BJ (cell line): ENCODE measurements around the gene DNASE1L1. TPM values are rescaled to one million over a fixed set of nuclear protein-coding genes. Genes with fewer than 3 reads are reported as not detected.
A peak's percentile ranks its signal among the peaks of the same experiment; 100 is the strongest.

Experiments
- CTCF ChIA-PET: fragments of 350-600 bp; formaldehyde crosslinking; extraction: SDS; loops from one replicate; lab custom pipeline; 2021; ENCODE audit warnings: antibody characterized with exemption, inconsistent platforms; lab: Yijun Ruan, JAX
- POLR2A ChIA-PET: fragments of 300-600 bp; sonication (Branson Sonifier 250); formaldehyde crosslinking; extraction: SDS; loops from one replicate; lab custom pipeline; 2021; ENCODE audit warnings: antibody characterized with exemption; lab: Charles Lee
- DNase-seq: peaks from one replicate; pipeline ENCODE4 v3.0.0-alpha.2; 2011; ENCODE audit warnings: low read depth
- H3K27me3 ChIP-seq: 2 replicates; pipeline ENCODE4 v1.6.0; 2011; ENCODE audit warnings: low read length; ENCODE audit not compliant: control insufficient read depth, insufficient read depth
- H3K36me3 ChIP-seq: 2 replicates; pipeline ENCODE4 v1.5.1; 2011; ENCODE audit warnings: low read length; ENCODE audit not compliant: control insufficient read depth, insufficient read depth
- H3K4me3 ChIP-seq: 2 replicates; pipeline ENCODE4 v1.5.1; 2011; ENCODE audit warnings: low read depth, mild to moderate bottlenecking, control low read depth, low read length
- polyA minus RNA-seq: library from RNA; depleted of rRNA, polyadenylated mRNA; stranded (reverse); fragments of >200 nt; gene quantifications from 2 replicates; pipeline ENCODE4 v1.2.3, GENCODE V29; 2011; rRNA and poly(A)+ RNA removed
- polyA plus RNA-seq: library from polyadenylated mRNA; depleted of rRNA; stranded (reverse); fragments of >200 nt; gene quantifications from 2 replicates; pipeline ENCODE4 v1.2.3, GENCODE V29; 2011; rRNA removed
- TF ChIP-seq, protein P1 (sequence below): IDR thresholded peaks from 2 replicates; pipeline ENCODE4 v1.5.1; 2011; ENCODE audit warnings: low read depth, mild to moderate bottlenecking, control low read depth, inconsistent platforms, low read length, moderate library complexity; ENCODE audit not compliant: insufficient read depth

The DNASE1L1 gene, protein sequence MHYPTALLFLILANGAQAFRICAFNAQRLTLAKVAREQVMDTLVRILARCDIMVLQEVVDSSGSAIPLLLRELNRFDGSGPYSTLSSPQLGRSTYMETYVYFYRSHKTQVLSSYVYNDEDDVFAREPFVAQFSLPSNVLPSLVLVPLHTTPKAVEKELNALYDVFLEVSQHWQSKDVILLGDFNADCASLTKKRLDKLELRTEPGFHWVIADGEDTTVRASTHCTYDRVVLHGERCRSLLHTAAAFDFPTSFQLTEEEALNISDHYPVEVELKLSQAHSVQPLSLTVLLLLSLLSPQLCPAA
- polyA plus RNA-seq (50.3 and 63.5 TPM in 2 replicates), polyA minus RNA-seq (32.3 and 43.5 TPM in 2 replicates)

DNA sequence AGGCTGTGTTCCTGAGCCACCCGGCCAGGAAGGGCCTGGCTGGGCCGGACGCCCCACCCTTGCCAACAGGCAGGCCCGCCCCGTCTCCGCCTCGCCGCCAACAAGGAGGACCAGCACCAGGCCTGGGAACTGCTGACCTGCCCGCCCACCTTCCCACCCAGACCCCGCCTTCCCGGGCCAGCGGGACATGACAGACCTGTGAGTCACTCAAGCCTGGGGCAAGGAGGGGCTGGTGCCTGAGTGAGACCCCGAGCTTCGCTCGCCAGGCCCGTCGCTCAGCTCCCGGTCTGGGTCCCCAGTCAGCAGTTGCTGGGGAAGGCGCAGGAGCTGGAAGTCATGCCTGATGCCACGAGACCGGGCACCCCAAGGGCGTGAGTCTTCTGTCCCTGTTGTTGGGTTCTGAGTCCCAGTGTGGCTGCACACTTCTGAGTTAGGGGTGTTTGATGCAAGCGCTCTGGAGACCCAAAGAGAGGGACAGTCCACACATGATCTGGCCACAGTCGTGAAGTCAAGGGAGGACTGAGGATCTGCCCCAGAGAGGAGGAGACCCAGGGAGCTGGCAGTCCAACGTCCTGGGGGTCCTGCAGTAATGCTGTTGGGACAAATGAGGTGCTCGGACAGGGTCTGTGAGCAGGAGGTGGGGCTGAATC, at the start of gene DNASE1L1:
Gene DNASE1L1 (minus strand): TSS at position 33 of the 650 bp plus-strand sequence. CDS start 3,686 bp downstream, outside the sequence.
- DNase-seq = peak; percentile 42
- CTCF ChIA-PET = interaction anchor here (1.3 to 1.7 kb wide), 3 partner anchors 10 to 118 kb away, joined by 4 to 7 read pairs (median 7); partner anchors contain the start of genes RPL10 and SLC10A3
- TF ChIP-seq, protein P1, sequence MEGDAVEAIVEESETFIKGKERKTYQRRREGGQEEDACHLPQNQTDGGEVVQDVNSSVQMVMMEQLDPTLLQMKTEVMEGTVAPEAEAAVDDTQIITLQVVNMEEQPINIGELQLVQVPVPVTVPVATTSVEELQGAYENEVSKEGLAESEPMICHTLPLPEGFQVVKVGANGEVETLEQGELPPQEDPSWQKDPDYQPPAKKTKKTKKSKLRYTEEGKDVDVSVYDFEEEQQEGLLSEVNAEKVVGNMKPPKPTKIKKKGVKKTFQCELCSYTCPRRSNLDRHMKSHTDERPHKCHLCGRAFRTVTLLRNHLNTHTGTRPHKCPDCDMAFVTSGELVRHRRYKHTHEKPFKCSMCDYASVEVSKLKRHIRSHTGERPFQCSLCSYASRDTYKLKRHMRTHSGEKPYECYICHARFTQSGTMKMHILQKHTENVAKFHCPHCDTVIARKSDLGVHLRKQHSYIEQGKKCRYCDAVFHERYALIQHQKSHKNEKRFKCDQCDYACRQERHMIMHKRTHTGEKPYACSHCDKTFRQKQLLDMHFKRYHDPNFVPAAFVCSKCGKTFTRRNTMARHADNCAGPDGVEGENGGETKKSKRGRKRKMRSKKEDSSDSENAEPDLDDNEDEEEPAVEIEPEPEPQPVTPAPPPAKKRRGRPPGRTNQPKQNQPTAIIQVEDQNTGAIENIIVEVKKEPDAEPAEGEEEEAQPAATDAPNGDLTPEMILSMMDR = no peak
- Histone ChIP-seq H3K4me3 (peak within 1 kb of the TSS; percentile 43), H3K27me3 (no peaks in the 10 kb centered on the region), H3K36me3 (no peaks in the 10 kb centered on the region; the same call in 1 of the 2 replicates)
- POLR2A ChIA-PET = no interaction called here

DNA sequence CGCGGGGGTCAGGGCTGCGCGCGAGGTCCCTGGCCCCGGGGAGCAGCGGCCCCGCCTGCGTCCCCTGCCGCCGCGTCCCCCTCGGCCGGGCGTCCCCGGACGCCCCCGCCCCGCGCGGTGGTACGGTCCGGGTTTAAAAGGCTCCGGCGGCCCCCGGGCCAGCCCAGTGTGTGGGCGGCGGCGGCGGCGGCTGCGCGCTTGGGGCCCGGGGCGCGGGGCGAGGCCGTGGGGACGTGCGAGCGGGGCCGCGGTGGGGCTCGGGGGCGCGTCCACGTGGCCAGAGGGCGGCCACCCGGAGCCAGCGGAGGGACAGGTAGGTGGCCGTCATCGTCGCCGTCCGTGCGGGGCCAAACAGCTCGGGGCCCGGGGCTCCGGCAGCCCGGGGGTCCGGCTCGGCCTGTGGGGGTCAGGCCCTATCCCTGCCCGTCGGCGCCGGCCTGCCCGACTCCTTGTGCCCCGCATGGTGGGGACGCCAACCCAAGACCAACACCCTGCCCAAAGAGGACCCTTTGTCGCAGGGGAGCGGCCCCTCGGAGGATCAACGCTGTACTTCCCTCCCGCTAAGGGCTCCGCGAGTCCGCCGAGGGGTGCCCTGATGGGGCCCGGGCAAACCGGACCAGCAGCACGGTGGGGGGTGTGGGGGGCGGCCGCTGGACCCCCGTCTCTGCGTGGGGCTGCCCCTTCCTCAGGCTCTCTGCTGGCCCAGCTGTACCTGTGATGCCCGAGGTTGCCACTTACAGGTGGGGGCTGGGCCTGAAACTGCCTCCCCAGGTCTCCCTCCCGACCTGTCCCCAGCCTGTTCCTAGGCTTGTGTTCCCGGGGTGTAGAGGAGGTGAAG, 49.3 kb upstream of the DNASE1L1 start, which contains the start of gene PLXNA3:
Gene PLXNA3 (plus strand): TSS at position 166 of the 838 bp plus-strand sequence. CDS start 1,903 bp downstream, outside the sequence.
- Histone ChIP-seq H3K4me3 (peak within 1 kb of the TSS; percentile 73), H3K27me3 (no peaks in the 10 kb centered on the region), H3K36me3 (peaks cover 11% of the 10 kb centered on the region)
- CTCF ChIA-PET = interaction anchor here (0.9 kb wide), 1 partner anchor 69 kb away, joined by 4 read pairs; no protein-coding TSS in a partner anchor
- POLR2A ChIA-PET = no interaction called here
- TF ChIP-seq, protein P1 = no peak
- DNase-seq = no peak

DNA sequence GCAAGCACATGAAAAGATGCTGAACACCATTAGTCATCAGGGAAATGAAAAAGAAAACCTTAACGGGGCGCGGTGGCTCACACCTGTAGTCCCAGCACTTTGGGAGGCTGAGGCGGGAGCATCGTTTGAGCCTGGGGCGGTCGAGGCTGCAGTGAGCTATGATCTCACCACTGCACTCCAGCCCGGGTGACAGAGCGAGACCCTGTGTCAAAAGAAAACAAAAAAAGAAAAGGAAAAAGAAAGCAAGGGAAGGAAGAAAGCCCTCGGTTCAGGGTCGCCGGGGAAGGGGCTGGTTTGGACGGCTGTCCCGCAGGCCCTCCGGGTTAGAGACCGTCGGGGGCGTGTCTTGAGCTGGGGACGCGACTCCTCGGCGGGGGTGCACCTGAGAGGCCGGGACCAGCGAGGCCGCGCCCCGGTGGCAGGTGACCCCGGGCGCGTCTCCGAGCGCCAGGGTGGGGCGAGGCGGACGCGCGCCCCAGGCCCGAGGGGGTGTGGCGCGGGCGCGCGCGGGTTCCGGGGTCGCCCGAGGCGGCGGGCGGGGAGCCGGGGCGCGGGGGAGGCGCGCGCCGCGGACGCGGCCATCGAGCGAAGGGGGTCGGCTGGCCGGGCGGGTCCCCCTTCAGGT, 48.5 kb upstream of the DNASE1L1 start:
- ChIA-PET CTCF (no interaction called here), POLR2A (no interaction called here)
- no peaks in the 10 kb centered on the region for H3K27me3 ChIP-seq
- peak overlapping the region; percentile 49 for H3K4me3 ChIP-seq
- TF ChIP-seq, protein P1 = no peak
- DNase-seq = no peak
- peaks cover 8% of the 10 kb centered on the region for H3K36me3 ChIP-seq

DNA sequence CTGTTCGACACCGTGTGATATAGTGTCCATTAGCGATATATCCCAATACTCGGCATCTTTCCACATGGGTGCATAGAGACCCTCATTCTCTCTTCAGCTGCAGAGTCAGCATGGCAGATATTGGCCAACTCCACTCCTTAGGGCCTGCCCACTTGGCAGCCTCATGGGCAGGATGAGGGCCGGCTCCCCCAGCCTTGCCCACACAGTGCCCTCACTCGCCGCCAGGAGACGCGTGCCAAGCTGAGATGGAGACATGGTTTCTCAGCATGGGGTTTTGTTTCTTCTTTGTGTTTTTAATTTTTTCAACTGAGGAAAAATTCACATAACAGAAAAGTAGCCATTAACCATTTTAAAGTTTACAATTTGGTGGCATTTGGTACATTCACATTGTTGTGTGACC, 43.8 kb upstream of the DNASE1L1 start:
- ChIA-PET POLR2A (no interaction called here), CTCF (no interaction called here)
- TF ChIP-seq, protein P1 = no peak
- no peak overlapping the region for H3K4me3 ChIP-seq
- H3K27me3 ChIP-seq = no peaks in the 10 kb centered on the region
- no peak for DNase-seq
- H3K36me3 ChIP-seq = peaks cover 15% of the 10 kb centered on the region
